GM12878 (cell line): ENCODE measurements around the gene IRF6. TPM values are rescaled to one million over a fixed set of nuclear protein-coding genes. Genes with fewer than 3 reads are reported as not detected.

Experiments used
- ATAC-seq: fragments of 200-7000 bp; cut with Tn5 transposase; 3 replicates; pipeline ENCODE4 v1.9.1; 2020; ENCODE audit warnings: mild to moderate bottlenecking, moderate library complexity
- BruUV-seq: library from RNA; stranded (reverse); fragments of 400-500 nt; replicated peaks from 2 replicates; lab custom pipeline; 2021; lab: Mats Ljungman, UMichigan
- CTCF ChIA-PET: fragments of 300-600 bp; sonication (Branson Sonifier 250); formaldehyde crosslinking; extraction: SDS; loops from one replicate; lab custom pipeline; 2021; ENCODE audit warnings: inconsistent platforms; lab: Yijun Ruan, JAX
- POLR2A ChIA-PET: fragments of 350-600 bp; formaldehyde crosslinking; extraction: SDS; loops from one replicate; lab custom pipeline; 2021; ENCODE audit warnings: inconsistent platforms; lab: Charles Lee
- RAD21 ChIA-PET: fragments of 300-600 bp; sonication (Branson Sonifier 250); formaldehyde crosslinking; loops from one replicate; lab custom pipeline; 2023; ENCODE audit warnings: antibody characterized with exemption; ENCODE audit not compliant: unreplicated experiment; lab: Charles Lee
- SMC1A ChIA-PET: fragments of 300-600 bp; sonication (Branson Sonifier 250); formaldehyde crosslinking; loops from one replicate; lab custom pipeline; 2023; ENCODE audit not compliant: unreplicated experiment, uncharacterized antibody; lab: Charles Lee
- DNase-seq: peaks from one replicate; pipeline ENCODE4 v3.0.0-alpha.2; 2011; ENCODE audit warnings: low read depth, low spot score
- FAIRE-seq: peaks from 3 replicates; lab custom pipeline; 2011; peaks lifted over from hg19 to GRCh38; lab: Jason Lieb, UNC
- H2AFZ ChIP-seq: 2 replicates; pipeline ENCODE4 v1.6.0; 2011; ENCODE audit warnings: low read depth, low read length, control low read depth; ENCODE audit not compliant: control insufficient read depth
- H3K27ac ChIP-seq: 2 replicates; pipeline ENCODE4 v1.5.1; 2011; ENCODE audit warnings: control low read depth; ENCODE audit not compliant: control insufficient read depth, insufficient read depth
- H3K27me3 ChIP-seq, 2 experiments: replicated peaks in 1 of 2; 2 replicates each; pipeline versions ENCODE4 v1.6.0 to v1.6.1; 2011; ENCODE audit warnings: low read length in 1 of 2; ENCODE audit not compliant: control insufficient read depth in 2 of 2, insufficient read depth in 2 of 2
- H3K36me3 ChIP-seq, 2 experiments: 2 replicates each; pipeline ENCODE4 v1.5.1; 2011; ENCODE audit warnings: low read length in 1 of 2; ENCODE audit not compliant: control insufficient read depth in 2 of 2, insufficient read depth in 2 of 2
- H3K4me1 ChIP-seq: 2 replicates; pipeline ENCODE4 v1.6.1; 2011; ENCODE audit warnings: mild to moderate bottlenecking, low read length, moderate library complexity, mixed read lengths; ENCODE audit not compliant: control insufficient read depth, insufficient read depth
- H3K4me2 ChIP-seq: 2 replicates; pipeline ENCODE4 v1.6.0; 2011; ENCODE audit warnings: control low read depth; ENCODE audit not compliant: control insufficient read depth, insufficient read depth
- H3K4me3 ChIP-seq: fragments of 200-600 bp; sonication (generic); 2 replicates; pipeline ENCODE4 v1.5.1; 2016
- H3K79me2 ChIP-seq: 2 replicates; pipeline ENCODE4 v1.6.0; 2011; ENCODE audit warnings: low read length; ENCODE audit not compliant: control insufficient read depth, insufficient read depth
- H3K9ac ChIP-seq: 2 replicates; pipeline ENCODE4 v1.8.0; 2011; ENCODE audit warnings: low read length, control low read depth, mixed read lengths; ENCODE audit not compliant: control insufficient read depth, insufficient read depth
- H3K9me3 ChIP-seq: replicated peaks from 3 replicates; pipeline ENCODE4 v1.5.1; 2011; ENCODE audit warnings: mild to moderate bottlenecking, low read length; ENCODE audit not compliant: control insufficient read depth, insufficient read depth
- H4K20me1 ChIP-seq: 2 replicates; pipeline ENCODE4 v1.6.0; 2011; ENCODE audit not compliant: control insufficient read depth, insufficient read depth
- CREM ChIP-seq: IDR thresholded peaks from 2 replicates; pipeline ENCODE4 v1.6.1; 2014; ENCODE audit warnings: antibody characterized with exemption, low read depth
- MXI1 ChIP-seq: fragments of 150-350 bp; IDR thresholded peaks from 2 replicates; pipeline ENCODE4 v1.6.1; 2011; ENCODE audit warnings: low read depth, mild to moderate bottlenecking, inconsistent platforms, low read length, improper control_type of control experiment
- NFXL1 ChIP-seq: fragments of 450-650 bp; IDR thresholded peaks from 2 replicates; pipeline ENCODE4 v1.6.1; 2017; ENCODE audit warnings: antibody characterized with exemption, mild to moderate bottlenecking, borderline replicate concordance
- PML ChIP-seq: IDR thresholded peaks from 2 replicates; pipeline ENCODE4 v1.6.1; 2012; ENCODE audit warnings: low read length, inconsistent platforms
- SMAD5 ChIP-seq: IDR thresholded peaks from 2 replicates; pipeline ENCODE4 v1.6.1; 2016; ENCODE audit warnings: antibody characterized with exemption, low read depth
- in situ Hi-C: fragments of 300-500 bp; cut with MboI; formaldehyde crosslinking; loops from 9 replicates; pipeline ENCODE4 v1.14.3; 2018; ENCODE audit warnings: mixed read lengths
- intact Hi-C: fragments of 100-400 bp; cut with micrococcal nuclease; formaldehyde crosslinking; loops from one replicate; pipeline ENCODE4 v1.14.2; 2022; ENCODE audit not compliant: unreplicated experiment
- polyA plus RNA-seq, 11 experiments: library from polyadenylated mRNA; depleted of rRNA in 4 of 11; unstranded in 6 of 11; stranded (reverse) in 5 of 11; fragments of >200 nt; fragmentation: Nextera tagmentation in 4 of 11; fragmentation: Illumina TruSeq in 1 of 11; extraction: Ambion mirVana in 4 of 11; extraction: Trizol in 1 of 11; gene quantifications; 1 replicate in 1 of 11; 2 replicates in 10 of 11; pipeline versions ENCODE4 v1.2.1 to v1.2.3, GENCODE V29; 2011 to 2016; ENCODE audit warnings: inconsistent platforms in 2 of 11, missing spikeins in 2 of 11, low read depth in 1 of 11
- total RNA-seq, 4 experiments: library from RNA; depleted of rRNA in 3 of 4; stranded (reverse); fragments of >200 nt in 3 of 4; fragmentation: Illumina TruSeq in 1 of 4; extraction: Trizol in 1 of 4; gene quantifications; 2 replicates each; pipeline versions ENCODE4 v1.2.1 to v1.2.3, GENCODE V29; 2013 to 2021
- TF ChIP-seq, protein P1 (sequence below): fragments of 450-650 bp; conservative IDR thresholded peaks from 2 replicates; pipeline ENCODE4 v1.6.1; 2017; ENCODE audit warnings: mild to moderate bottlenecking, moderate library complexity

Gene IRF6
- total and polyA plus RNA-seq, 10 of the 15 experiments (the other 5 are each of a cell fraction or from before 2014, with no cell fraction given), result 0.04 to 0.50 (median 0.09) TPM; not detected in 1

DNA sequence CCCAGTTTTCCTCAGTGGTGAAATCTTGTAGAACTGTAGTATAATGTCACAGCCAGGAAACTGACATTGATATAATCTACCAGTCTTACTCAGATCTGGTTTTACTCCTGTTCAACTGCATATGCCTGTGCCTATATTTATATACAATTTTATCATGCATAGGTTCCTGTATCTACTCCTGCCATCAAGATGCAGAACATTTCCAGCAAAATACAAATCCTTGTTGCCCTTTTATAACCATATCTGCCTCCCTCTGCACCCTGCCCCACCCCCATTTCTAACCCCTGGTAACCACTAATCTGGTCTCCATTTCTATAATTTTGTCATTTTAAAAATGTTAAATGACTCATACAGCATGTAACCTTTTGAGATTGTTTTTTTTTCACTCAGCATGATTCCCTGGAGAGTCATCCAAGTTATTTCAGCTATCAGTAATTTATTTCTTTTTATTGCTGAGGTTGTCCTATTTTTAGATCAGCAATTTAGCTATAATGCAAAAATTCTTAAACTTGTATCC is 29.9 kb upstream of the IRF6 start:
- ChIA-PET SMC1A (no interaction called here), CTCF (interaction anchor here (0.7 to 6.6 kb wide), 2 partner anchors 13 to 762 kb away, joined by 3 to 39 read pairs; no protein-coding TSS in a partner anchor), POLR2A (no interaction called here), RAD21 (no interaction called here)
- no peaks in the 10 kb centered on the region for H3K9me3 ChIP-seq
- no peak overlapping the region for H2AFZ ChIP-seq
- no peak overlapping the region for H3K9ac ChIP-seq
- intact Hi-C loops, result no loop called here
- H3K4me1 ChIP-seq, result no peaks in the 10 kb centered on the region
- no peaks in the 10 kb centered on the region for H3K27me3 ChIP-seq
- no peaks in the 10 kb centered on the region for H4K20me1 ChIP-seq
- no peaks in the 10 kb centered on the region for H3K79me2 ChIP-seq
- peaks cover 18 to 40% of the 10 kb centered on the region in 2 experiments for H3K36me3 ChIP-seq
- no peak for FAIRE-seq
- in situ Hi-C loops, result no loop called here
- BruUV-seq, result no TSS peak
- no peak for DNase-seq
- TF ChIP-seq CREM, result no peak
- TF ChIP-seq, protein P1, sequence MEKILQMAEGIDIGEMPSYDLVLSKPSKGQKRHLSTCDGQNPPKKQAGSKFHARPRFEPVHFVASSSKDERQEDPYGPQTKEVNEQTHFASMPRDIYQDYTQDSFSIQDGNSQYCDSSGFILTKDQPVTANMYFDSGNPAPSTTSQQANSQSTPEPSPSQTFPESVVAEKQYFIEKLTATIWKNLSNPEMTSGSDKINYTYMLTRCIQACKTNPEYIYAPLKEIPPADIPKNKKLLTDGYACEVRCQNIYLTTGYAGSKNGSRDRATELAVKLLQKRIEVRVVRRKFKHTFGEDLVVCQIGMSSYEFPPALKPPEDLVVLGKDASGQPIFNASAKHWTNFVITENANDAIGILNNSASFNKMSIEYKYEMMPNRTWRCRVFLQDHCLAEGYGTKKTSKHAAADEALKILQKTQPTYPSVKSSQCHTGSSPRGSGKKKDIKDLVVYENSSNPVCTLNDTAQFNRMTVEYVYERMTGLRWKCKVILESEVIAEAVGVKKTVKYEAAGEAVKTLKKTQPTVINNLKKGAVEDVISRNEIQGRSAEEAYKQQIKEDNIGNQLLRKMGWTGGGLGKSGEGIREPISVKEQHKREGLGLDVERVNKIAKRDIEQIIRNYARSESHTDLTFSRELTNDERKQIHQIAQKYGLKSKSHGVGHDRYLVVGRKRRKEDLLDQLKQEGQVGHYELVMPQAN, result no peak
- TF ChIP-seq NFXL1, result no peak
- TF ChIP-seq MXI1, result no peak
- no peak for TF ChIP-seq SMAD5
- no peak for TF ChIP-seq PML
- H3K27ac ChIP-seq, result no peak overlapping the region
- no peak for ATAC-seq
- no peak overlapping the region for H3K4me2 ChIP-seq
- H3K4me3 ChIP-seq, result no peak overlapping the region
